Heart left ventricle (tissue), 16 donors: ENCODE measurements around the gene PRR5L. TPM values are rescaled to one million over a fixed set of nuclear protein-coding genes. Genes with fewer than 3 reads are reported as not detected.
"Not testable (repeated sequence)": the region's sequence is repeated elsewhere in the genome, so short reads cannot be mapped to it uniquely, and the experiment has no call there.

ENCODE experiments used
- ATAC-seq, 4 donors: fragments of 200-7000 bp; cut with Tn5 transposase; one replicate each; pipeline ENCODE4 v1.9.1; 2020 to 2022; ENCODE audit warnings: moderate library complexity in 4 of 4, mild to moderate bottlenecking in 3 of 4, moderate number of reproducible peaks in 1 of 4
- DNase-seq, 5 donors: peaks; one replicate each; pipeline ENCODE4 v3.0.0-alpha.2; 2020
- H3K27ac ChIP-seq, 12 donors: fragments of 200-600 bp; sonication (generic) in 4 of 12; one replicate each; pipeline versions ENCODE4 v1.5.0 to v1.8.0; 2016 to 2022; ENCODE audit warnings: mild to moderate bottlenecking in 2 of 12
- H3K27me3 ChIP-seq, 9 donors: fragments of 200-600 bp; sonication (generic) in 2 of 9; one replicate each; pipeline versions ENCODE4 v1.5.1 to v1.8.0; 2016 to 2022; ENCODE audit warnings: mild to moderate bottlenecking in 3 of 9
- H3K36me3 ChIP-seq, 9 donors: fragments of 200-600 bp; sonication (generic) in 2 of 9; one replicate each; pipeline versions ENCODE4 v1.5.0 to v1.8.0; 2018 to 2022; ENCODE audit warnings: mild to moderate bottlenecking in 2 of 9
- H3K4me1 ChIP-seq, 12 donors: fragments of 200-600 bp; sonication (generic) in 4 of 12; one replicate each; pipeline versions ENCODE4 v1.5.0 to v1.8.0; 2016 to 2022; ENCODE audit warnings: mild to moderate bottlenecking in 3 of 12
- H3K4me3 ChIP-seq, 12 donors: fragments of 200-600 bp; sonication (generic) in 4 of 12; one replicate each; pipeline versions ENCODE4 v1.5.0 to v1.8.0; 2017 to 2022; ENCODE audit warnings: mild to moderate bottlenecking in 9 of 12, moderate library complexity in 4 of 12
- H3K9me3 ChIP-seq, 12 donors: fragments of 200-600 bp; sonication (generic) in 4 of 12; one replicate each; pipeline versions ENCODE4 v1.5.0 to v1.8.0; 2016 to 2022; ENCODE audit warnings: mild to moderate bottlenecking in 1 of 12
- POLR2A ChIP-seq, 2 donors: fragments of 450-650 bp; IDR thresholded peaks; one replicate each; pipeline ENCODE4 v1.6.1; 2017; ENCODE audit warnings: antibody characterized with exemption in 2 of 2, mild to moderate bottlenecking in 2 of 2, moderate library complexity in 2 of 2
- WGBS, 4 donors: extraction: QIAGEN DNeasy Blood & Tissue Kit in 2 of 4; methylation state at CpG; one replicate each; pipeline versions ENCODE4 v1.1.5 to v1.1.7; 2013 to 2018; 5-methylcytosine and 5-hydroxymethylcytosine counted together
- intact Hi-C, 10 donors: fragments of 100-400 bp; cut with DNase I; formaldehyde crosslinking; loops; one replicate each; pipeline versions ENCODE4 v1.11.1 to v1.14.2; 2022
- polyA plus RNA-seq, 2 donors: library from polyadenylated mRNA; stranded (reverse); fragments of 200-250 nt; gene quantifications; one replicate each; pipeline ENCODE4 v1.2.3, GENCODE V29; 2013
- total RNA-seq, 9 donors: library from RNA; depleted of rRNA in 2 of 9; stranded (reverse); fragments of >200 nt in 2 of 9; fragmentation: NEBNext Ultra II Directional in 3 of 9; extraction: Animal tissue kit (Norgen Biotek cat#: 25700) in 3 of 9; gene quantifications; one replicate each; pipeline versions ENCODE4 v1.1.0 to v1.2.4, GENCODE V29; 2016 to 2023
- TF ChIP-seq, protein P1 (sequence below), 12 donors: fragments of 200-600 bp; sonication (generic) in 4 of 12; IDR thresholded peaks; one replicate each; pipeline versions ENCODE4 v1.5.0 to v1.8.0; 2018 to 2022; ENCODE audit warnings: antibody characterized with exemption in 12 of 12, mild to moderate bottlenecking in 5 of 12
- donor health status: ischemic (EF 13 %, LVEDD 7.1; RV severe dilation, severe dysfunction).
- donor health status: healthy with polysubstance abuse.
- donor health status: DM: no; HTN: yes; CAD: no.
- donor health status: DM: no; HTN: no; CAD: no.
- donor health status: ischemic (EF 25% LVEDD 6.9; RV normal size, moderate dysfunction).
- donor health status: ischemic (EF 25% LVEDD 5.7; RV mildly dilated, moderate dysfunction).
- donor health status: healthy.
- donor health status: DM: yes; HTN: yes; CAD: no.
- donor health status: ischemic (EF 35%, LVEDD 5.7; RV mildly dilated, moderate dysfunction).
- donor health status: nonischemic (EF 11% LVEDD 7.7; RV severe dilation, severe dysfunction).
- donor health status: DM: yes; HTN: yes; CAD: no.
- donor health status: PGD.
- donor health status: ischemic (EF 29% LVEDD 5.4; RV normal size, mild dysfunction).
- donor health status: nonischemic (EF 23%, LVEDD 6.1; RV moderate dilation, normal function).

PRR5L gene
- total and polyA plus RNA-seq, 11 donors, result 0.61 to 17.8 (median 3.1) TPM

- Histone ChIP-seq H3K4me3 (no peak overlapping the region), H3K4me1 (peaks cover 0 to 13% (median 0%) of the 10 kb centered on the region in 12 donors), H3K36me3 (no peaks in the 10 kb centered on the region), H3K27me3 (no peaks in the 10 kb centered on the region), H3K9me3 (no peaks in the 10 kb centered on the region), H3K27ac (no peak overlapping the region)
- TF ChIP-seq POLR2A (IDR thresholded peaks at IDR 0.05), result no peak
- TF ChIP-seq, protein P1, sequence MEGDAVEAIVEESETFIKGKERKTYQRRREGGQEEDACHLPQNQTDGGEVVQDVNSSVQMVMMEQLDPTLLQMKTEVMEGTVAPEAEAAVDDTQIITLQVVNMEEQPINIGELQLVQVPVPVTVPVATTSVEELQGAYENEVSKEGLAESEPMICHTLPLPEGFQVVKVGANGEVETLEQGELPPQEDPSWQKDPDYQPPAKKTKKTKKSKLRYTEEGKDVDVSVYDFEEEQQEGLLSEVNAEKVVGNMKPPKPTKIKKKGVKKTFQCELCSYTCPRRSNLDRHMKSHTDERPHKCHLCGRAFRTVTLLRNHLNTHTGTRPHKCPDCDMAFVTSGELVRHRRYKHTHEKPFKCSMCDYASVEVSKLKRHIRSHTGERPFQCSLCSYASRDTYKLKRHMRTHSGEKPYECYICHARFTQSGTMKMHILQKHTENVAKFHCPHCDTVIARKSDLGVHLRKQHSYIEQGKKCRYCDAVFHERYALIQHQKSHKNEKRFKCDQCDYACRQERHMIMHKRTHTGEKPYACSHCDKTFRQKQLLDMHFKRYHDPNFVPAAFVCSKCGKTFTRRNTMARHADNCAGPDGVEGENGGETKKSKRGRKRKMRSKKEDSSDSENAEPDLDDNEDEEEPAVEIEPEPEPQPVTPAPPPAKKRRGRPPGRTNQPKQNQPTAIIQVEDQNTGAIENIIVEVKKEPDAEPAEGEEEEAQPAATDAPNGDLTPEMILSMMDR (IDR thresholded peaks at IDR 0.05), result no peak
- intact Hi-C loops, result loop anchor here in 1 of 10 donors (10.0 kb wide), 1 partner anchor 47 kb away; no protein-coding TSS in a partner anchor
- DNase-seq, result no peak
- 38 to 42% (median 40%) methylated on average over 2 of the region's 2 CpGs for WGBS, 4 donors
- no peak for ATAC-seq
These were observed 21.9 kb downstream of the PRR5L start for GRCh38 chr11:36317992-36318391.

DNA sequence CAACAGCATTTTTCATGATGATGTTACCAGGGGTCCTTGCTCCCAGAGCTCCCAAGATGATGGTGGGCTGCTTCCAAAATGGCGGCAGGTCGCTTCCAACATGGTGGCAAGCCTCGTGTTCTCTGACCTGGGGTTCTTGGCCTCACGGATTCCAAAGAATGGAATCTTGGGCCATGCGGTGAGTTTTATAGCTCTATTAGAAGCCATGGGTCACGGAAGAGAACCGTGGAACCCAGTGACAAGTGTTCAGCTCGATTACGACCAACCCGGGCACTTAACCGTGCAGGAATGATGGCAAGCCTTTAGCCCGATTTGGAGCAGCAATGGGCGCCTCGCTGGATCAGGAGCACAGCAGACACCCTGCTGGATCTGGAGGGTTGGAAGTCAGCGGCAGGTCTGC, 28.9 kb downstream of the PRR5L start:
- H3K36me3 ChIP-seq, H3K4me1 ChIP-seq, intact Hi-C loops, H3K4me3 ChIP-seq, H3K9me3 ChIP-seq, H3K27me3 ChIP-seq, ATAC-seq, H3K27ac ChIP-seq, DNase-seq: not testable (repeated sequence)
- 91 to 96% (median 95%) methylated on average over 15 of the region's 15 CpGs for WGBS, 4 donors

DNA sequence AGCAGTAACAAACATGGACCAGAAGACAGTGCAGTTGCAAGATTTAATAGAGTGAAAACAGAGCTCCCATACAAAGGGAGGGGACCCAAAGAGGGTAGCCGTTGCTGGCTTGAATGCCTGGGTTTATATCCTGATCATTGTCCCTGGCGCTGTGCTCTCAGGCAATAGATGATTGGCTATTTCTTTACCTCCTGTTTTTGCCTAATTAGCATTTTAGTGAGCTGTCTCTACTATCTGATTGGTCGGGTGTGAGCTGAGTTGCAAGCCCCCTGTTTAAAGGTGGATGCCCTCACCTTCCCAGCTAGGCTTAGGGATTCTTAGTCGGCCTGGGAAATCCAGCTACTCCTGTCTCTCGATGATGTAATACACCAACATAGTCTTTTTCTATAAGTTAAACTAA, 29.3 kb downstream of the PRR5L start:
- H3K27me3 ChIP-seq, ATAC-seq, H3K4me1 ChIP-seq, DNase-seq, intact Hi-C loops, H3K27ac ChIP-seq, H3K36me3 ChIP-seq, H3K9me3 ChIP-seq, H3K4me3 ChIP-seq: not testable (repeated sequence)
- 85 to 90% (median 88%) methylated on average over 5 of the region's 5 CpGs for WGBS, 4 donors

GRCh38 chr11:36326524-36327419, 30.7 kb downstream of the PRR5L start:
- Histone ChIP-seq H3K4me3 (no peak overlapping the region), H3K27me3 (no peaks in the 10 kb centered on the region), H3K9me3 (no peaks in the 10 kb centered on the region), H3K36me3 (no peaks in the 10 kb centered on the region), H3K4me1 (no peaks in the 10 kb centered on the region), H3K27ac (no peak overlapping the region)
- intact Hi-C loops, result no loop called here
- DNase-seq, result no peak
- ATAC-seq, result no peak
- TF ChIP-seq, protein P1 (IDR thresholded peaks at IDR 0.05), result no peak
- TF ChIP-seq POLR2A (IDR thresholded peaks at IDR 0.05), result no peak
- 80 to 85% (median 81%) methylated on average over 3 of the region's 3 CpGs for WGBS, 4 donors

DNA sequence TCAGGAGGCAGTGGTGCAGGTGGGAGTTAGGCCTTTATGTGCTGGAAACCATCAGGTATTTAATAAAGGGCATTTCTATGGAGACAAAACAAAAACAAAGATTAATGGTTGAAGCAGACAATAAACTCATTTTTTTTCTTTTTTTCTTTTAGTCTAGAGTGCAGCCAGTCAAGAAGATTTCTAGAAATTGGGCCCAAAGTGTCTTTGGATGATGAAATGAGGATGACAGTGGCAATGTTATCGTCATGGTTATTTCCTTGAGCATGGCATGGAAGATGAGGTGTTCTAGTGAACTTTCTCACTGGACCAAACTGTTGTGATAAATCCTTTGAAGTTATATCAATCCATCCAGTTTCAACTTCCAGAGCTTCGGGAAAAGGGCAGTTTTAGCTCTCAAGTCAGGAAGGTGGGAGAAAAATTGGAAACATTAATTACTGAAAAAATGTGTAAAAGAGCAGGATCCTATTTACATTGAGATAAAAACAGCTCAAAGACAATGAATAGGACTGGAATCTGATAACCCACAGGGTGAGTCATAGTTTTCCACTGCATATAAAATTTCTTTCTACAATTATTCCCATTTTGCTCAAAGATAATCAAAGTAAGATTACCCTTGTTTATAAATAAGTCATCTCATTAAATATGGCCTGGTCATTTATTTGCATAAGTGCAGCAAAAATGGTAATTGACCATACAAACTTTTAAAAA, 33.0 kb downstream of the PRR5L start:
- Histone ChIP-seq H3K9me3 (no peaks in the 10 kb centered on the region), H3K27ac (no peak overlapping the region), H3K27me3 (no peaks in the 10 kb centered on the region), H3K36me3 (no peaks in the 10 kb centered on the region), H3K4me1 (no peaks in the 10 kb centered on the region), H3K4me3 (no peak overlapping the region)
- intact Hi-C loops, result no loop called here
- TF ChIP-seq POLR2A (IDR thresholded peaks at IDR 0.05), result no peak
- TF ChIP-seq, protein P1 (IDR thresholded peaks at IDR 0.05), result no peak
- DNase-seq (no peak), ATAC-seq (no peak)
- WGBS, 4 donors, result 69 to 86% (median 72%) methylated on average over 2 of the region's 2 CpGs
